Measurements from ENCODE around the gene IRAK2.

IRAK2 gene

DNA sequence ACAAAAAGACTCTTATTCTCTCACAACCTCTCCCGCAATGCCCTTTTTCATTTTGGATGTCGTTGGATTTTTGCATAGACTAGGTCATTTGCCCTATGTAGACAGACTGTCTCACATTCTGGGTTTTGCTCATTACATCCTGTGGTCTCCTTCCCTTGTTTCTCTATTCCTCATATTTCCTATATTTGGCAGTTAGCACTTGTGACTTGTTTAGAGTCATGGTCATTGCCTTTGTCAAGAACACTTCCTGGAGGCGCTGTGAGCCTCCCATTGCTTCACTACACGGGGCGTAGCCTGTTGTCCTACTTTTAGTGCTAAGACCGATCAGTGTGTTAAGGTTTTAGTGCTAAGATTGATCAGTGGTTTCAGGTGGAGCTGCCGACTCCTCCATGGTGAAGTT lies 67.4 kb downstream of the IRAK2 start:
- peaks cover 9% of the 10 kb centered on the region; the same call in 1 of the 2 replicates for H3F3A ChIP-seq (ENCODE audit: low read depth)

GRCh38 chr3:10233988-10234387 lies 69.3 kb downstream of the IRAK2 start:
- no peak overlapping the region for H3K4me3 ChIP-seq (ENCODE audit: low read length, poor library complexity, severe bottlenecking)
- peaks cover 2% of the 10 kb centered on the region for H3K4me1 ChIP-seq (ENCODE audit: insufficient read depth, low read length, poor library complexity, severe bottlenecking)
- no peaks in the 10 kb centered on the region for H3K36me3 ChIP-seq (ENCODE audit: insufficient read depth, low read length)
- H3K9me2 ChIP-seq (replicated peaks; ENCODE audit: low read depth, low read length): no peaks in the 10 kb centered on the region
- H2AFZ ChIP-seq (ENCODE audit: low read length): no peak overlapping the region
- H3K4me2 ChIP-seq (ENCODE audit: low read depth, low read length, poor library complexity, severe bottlenecking): no peak overlapping the region
- H3K9me3 ChIP-seq (ENCODE audit: insufficient read depth, low read depth, low read length): no peaks in the 10 kb centered on the region
- TF ChIP-seq EZH2phosphoT487 (IDR thresholded peaks at IDR 0.05; ENCODE audit: borderline replicate concordance): no peak
- TF ChIP-seq CTCF (conservative IDR thresholded peaks at IDR 0.05; ENCODE audit: low read length): no peak
- H3K79me2 ChIP-seq (ENCODE audit: insufficient read depth, low read length): no peaks in the 10 kb centered on the region
- H4K20me1 ChIP-seq (ENCODE audit: insufficient read depth, low read length, poor library complexity, severe bottlenecking): no peaks in the 10 kb centered on the region
- no peaks in the 10 kb centered on the region for H3F3A ChIP-seq (ENCODE audit: low read depth)
- no peaks in the 10 kb centered on the region for H3K27me3 ChIP-seq (ENCODE audit: insufficient read depth, low read length, poor library complexity, severe bottlenecking)
- H3K9ac ChIP-seq (ENCODE audit: low read depth, low read length, poor library complexity, severe bottlenecking): no peak overlapping the region

More for the DNA sequence above, 67.4 kb downstream of the IRAK2 start:
- H3K79me2 ChIP-seq (ENCODE audit: insufficient read depth, low read length): no peaks in the 10 kb centered on the region
- H3K27me3 ChIP-seq (ENCODE audit: insufficient read depth, low read length, poor library complexity, severe bottlenecking): no peaks in the 10 kb centered on the region
- H2AFZ ChIP-seq (ENCODE audit: low read length): no peak overlapping the region; the same call in 1 of the 2 replicates
- H3K9me3 ChIP-seq (ENCODE audit: insufficient read depth, low read depth, low read length): no peaks in the 10 kb centered on the region
- no peak overlapping the region for H3K4me2 ChIP-seq (ENCODE audit: low read depth, low read length, poor library complexity, severe bottlenecking)
- no peak for TF ChIP-seq EZH2phosphoT487 (IDR thresholded peaks at IDR 0.05; ENCODE audit: borderline replicate concordance)
- no peak for TF ChIP-seq CTCF (conservative IDR thresholded peaks at IDR 0.05; ENCODE audit: low read length)
- no peaks in the 10 kb centered on the region for H3K9me2 ChIP-seq (replicated peaks; ENCODE audit: low read depth, low read length)
- H3K4me1 ChIP-seq (ENCODE audit: insufficient read depth, low read length, poor library complexity, severe bottlenecking): peaks cover 15% of the 10 kb centered on the region
- H3K4me3 ChIP-seq (ENCODE audit: low read length, poor library complexity, severe bottlenecking): no peak overlapping the region
- no peak overlapping the region for H3K9ac ChIP-seq (ENCODE audit: low read depth, low read length, poor library complexity, severe bottlenecking)
- H4K20me1 ChIP-seq (ENCODE audit: insufficient read depth, low read length, poor library complexity, severe bottlenecking): no peaks in the 10 kb centered on the region
- no peaks in the 10 kb centered on the region for H3K36me3 ChIP-seq (ENCODE audit: insufficient read depth, low read length)

GRCh38 chr3:10234526-10235230 lies 70.0 kb downstream of the IRAK2 start:
- Histone ChIP-seq H3K36me3 (ENCODE audit: insufficient read depth, low read length) (no peaks in the 10 kb centered on the region), H3K27me3 (ENCODE audit: insufficient read depth, low read length, poor library complexity, severe bottlenecking) (no peaks in the 10 kb centered on the region), H2AFZ (ENCODE audit: low read length) (no peak overlapping the region), H3K4me2 (ENCODE audit: low read depth, low read length, poor library complexity, severe bottlenecking) (no peak overlapping the region), H3K9me3 (ENCODE audit: insufficient read depth, low read depth, low read length) (no peaks in the 10 kb centered on the region), H3K4me1 (ENCODE audit: insufficient read depth, low read length, poor library complexity, severe bottlenecking) (no peaks in the 10 kb centered on the region), H3K9ac (ENCODE audit: low read depth, low read length, poor library complexity, severe bottlenecking) (no peak overlapping the region), H3F3A (ENCODE audit: low read depth) (no peaks in the 10 kb centered on the region), H3K4me3 (ENCODE audit: low read length, poor library complexity, severe bottlenecking) (no peak overlapping the region), H3K9me2 (replicated peaks; ENCODE audit: low read depth, low read length) (no peaks in the 10 kb centered on the region), H4K20me1 (ENCODE audit: insufficient read depth, low read length, poor library complexity, severe bottlenecking) (no peaks in the 10 kb centered on the region), H3K79me2 (ENCODE audit: insufficient read depth, low read length) (no peaks in the 10 kb centered on the region)
- TF ChIP-seq CTCF (conservative IDR thresholded peaks at IDR 0.05; ENCODE audit: low read length): no peak
- TF ChIP-seq EZH2phosphoT487 (IDR thresholded peaks at IDR 0.05; ENCODE audit: borderline replicate concordance): no peak
